Panc1 (cell line): ENCODE results near the gene TNFAIP8L3. TPM values are rescaled to one million over a fixed set of nuclear protein-coding genes. Genes with fewer than 3 reads are reported as not detected.

Experiments used
- ATAC-seq: fragments of 200-7000 bp; cut with Tn5 transposase; 2 replicates; pipeline ENCODE4 v1.9.1; 2020; ENCODE audit warnings: mild to moderate bottlenecking, moderate library complexity
- BruUV-seq: library from RNA; stranded (reverse); fragments of 400-500 nt; replicated peaks from 2 replicates; lab custom pipeline; 2021; lab: Mats Ljungman, UMichigan
- CTCF ChIA-PET: fragments of 300-600 bp; sonication (Branson Sonifier 250); formaldehyde crosslinking; loops from one replicate; lab custom pipeline; 2022; ENCODE audit warnings: antibody characterized with exemption; lab: Charles Lee
- POLR2A ChIA-PET: fragments of 300-600 bp; sonication (Branson Sonifier 250); formaldehyde crosslinking; loops from one replicate; lab custom pipeline; 2022; ENCODE audit warnings: antibody characterized with exemption; lab: Charles Lee
- DNase-seq: peaks from one replicate; pipeline ENCODE4 v3.0.0-alpha.2; 2010; ENCODE audit warnings: low read depth, low spot score
- H3K27ac ChIP-seq: 2 replicates; pipeline ENCODE4 v1.5.1; 2011; ENCODE audit warnings: mild to moderate bottlenecking, low read length, inconsistent platforms
- H3K27me3 ChIP-seq: fragments of 200-500 bp; sonication (Bioruptor generic); 2 replicates; pipeline ENCODE4 v1.6.0; 2014; ENCODE audit warnings: low read length, inconsistent platforms; ENCODE audit not compliant: control insufficient read depth, insufficient read depth
- H3K36me3 ChIP-seq: fragments of 200-500 bp; sonication (Bioruptor generic); 2 replicates; pipeline ENCODE4 v1.5.1; 2014; ENCODE audit warnings: inconsistent platforms, mild to moderate bottlenecking, low read length, moderate library complexity; ENCODE audit not compliant: control insufficient read depth, insufficient read depth
- H3K4me1 ChIP-seq: 2 replicates; pipeline ENCODE4 v1.5.1; 2011; ENCODE audit warnings: inconsistent platforms, mild to moderate bottlenecking, low read length, moderate library complexity; ENCODE audit not compliant: control insufficient read depth, insufficient read depth
- H3K4me3 ChIP-seq, 2 experiments: 2 replicates each; pipeline ENCODE4 v1.5.1; 2011 to 2012; ENCODE audit warnings: low read depth in 2 of 2, low read length in 2 of 2, mild to moderate bottlenecking in 2 of 2, inconsistent platforms in 1 of 2, moderate library complexity in 1 of 2
- H3K9me3 ChIP-seq: fragments of 200-500 bp; sonication (Bioruptor generic); 2 replicates; pipeline ENCODE4 v1.5.1; 2014; ENCODE audit warnings: low read depth, mild to moderate bottlenecking, inconsistent platforms, low read length, moderate library complexity; ENCODE audit not compliant: control insufficient read depth, insufficient read depth
- CTCF ChIP-seq: fragments of 450-650 bp; IDR thresholded peaks from 2 replicates; pipeline ENCODE4 v1.5.1; 2017; ENCODE audit warnings: mild to moderate bottlenecking
- POLR2AphosphoS5 ChIP-seq: IDR thresholded peaks from 2 replicates; pipeline ENCODE4 v1.6.1; 2012; ENCODE audit warnings: mild to moderate bottlenecking, low read depth, low read length, moderate library complexity
- REST ChIP-seq, 2 experiments: IDR thresholded peaks; 2 replicates each; pipeline ENCODE4 v1.6.1; 2011 to 2012; ENCODE audit warnings: low read depth in 2 of 2, control low read depth in 1 of 2, low read length in 1 of 2, mild to moderate bottlenecking in 1 of 2, moderate library complexity in 1 of 2; ENCODE audit not compliant: insufficient read depth in 1 of 2
- SIN3A ChIP-seq: IDR thresholded peaks from 2 replicates; pipeline ENCODE4 v1.6.1; 2012; ENCODE audit warnings: low read depth, mild to moderate bottlenecking, low read length, moderate library complexity, borderline replicate concordance; ENCODE audit not compliant: insufficient read depth
- TCF7L2 ChIP-seq: IDR thresholded peaks from 2 replicates; pipeline ENCODE4 v1.6.1; 2011; ENCODE audit warnings: mild to moderate bottlenecking, low read depth, low read length, inconsistent platforms
- in situ Hi-C: cut with HindIII; loops from 2 replicates; pipeline ENCODE4 v1.10.0; 2016; ENCODE audit warnings: low sequenced_read_pairs, low pct_unique_long_range_greater_than_20kb
- intact Hi-C: fragments of 100-400 bp; cut with micrococcal nuclease; formaldehyde crosslinking; loops from one replicate; pipeline ENCODE4 v1.10.0; 2022; ENCODE audit not compliant: unreplicated experiment
- total RNA-seq: library from RNA; stranded (reverse); gene quantifications from one replicate; pipeline ENCODE4 v1.2.1, GENCODE V29; 2021; ENCODE audit not compliant: unreplicated experiment

The TNFAIP8L3 gene
- total RNA-seq, 1 experiment from 2014 or later: 1.0 TPM

DNA sequence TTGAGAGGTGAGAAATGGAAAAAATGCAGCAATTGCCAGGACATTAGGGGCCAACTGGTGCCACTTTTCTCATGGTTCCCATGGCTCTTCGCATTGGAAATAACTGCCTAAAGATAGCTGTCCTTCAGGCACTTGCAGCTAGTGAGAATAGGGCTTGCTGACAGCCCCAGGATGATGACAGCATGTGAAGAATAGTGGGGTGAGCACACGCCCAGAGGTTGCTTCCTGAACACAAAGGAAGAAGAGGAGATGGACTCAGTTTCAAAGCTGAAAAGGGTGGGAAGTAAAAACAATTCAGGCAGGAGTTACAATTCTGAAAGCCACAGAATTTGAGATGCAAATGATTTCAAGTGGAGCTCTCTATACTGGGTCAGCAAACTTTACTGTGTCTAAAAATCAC, 45.6 kb downstream of the TNFAIP8L3 start:
- Histone ChIP-seq H3K9me3 (no peaks in the 10 kb centered on the region), H3K27me3 (no peaks in the 10 kb centered on the region), H3K4me3 (no peak overlapping the region), H3K27ac (no peak overlapping the region), H3K4me1 (no peaks in the 10 kb centered on the region), H3K36me3 (no peaks in the 10 kb centered on the region)
- DNase-seq (no peak), ATAC-seq (no peak)
- ChIA-PET POLR2A (interaction anchor here (0.6 kb wide), 1 partner anchor 10 kb away, joined by 8 read pairs; no protein-coding TSS in a partner anchor), CTCF (no interaction called here)
- TF ChIP-seq POLR2AphosphoS5: no peak
- no peak for TF ChIP-seq CTCF
- no peak for TF ChIP-seq REST (IDR thresholded peaks at IDR 0.05; ENCODE audit: insufficient read depth in 1 of 2, low read depth in 2 of 2, low read length in 1 of 2)
- TF ChIP-seq SIN3A: no peak
- TF ChIP-seq TCF7L2: no peak
- BruUV-seq: no TSS peak
- in situ Hi-C loops: no loop called here
- intact Hi-C loops: no loop called here

GRCh38 chr15:51048308-51048707, 46.4 kb downstream of the TNFAIP8L3 start:
- H3K36me3 ChIP-seq: no peaks in the 10 kb centered on the region
- CTCF ChIA-PET: interaction anchor here (0.6 kb wide), 1 partner anchor 17 kb away, joined by 3 read pairs; no protein-coding TSS in a partner anchor
- ATAC-seq: no peak

More at GRCh38 chr15:51048308-51048707, 46.4 kb downstream of the TNFAIP8L3 start:
- Histone ChIP-seq H3K9me3 (no peaks in the 10 kb centered on the region), H3K4me3 (no peak overlapping the region), H3K4me1 (no peaks in the 10 kb centered on the region), H3K27ac (no peak overlapping the region), H3K27me3 (no peaks in the 10 kb centered on the region)
- intact Hi-C loops (no loop called here), in situ Hi-C loops (no loop called here)
- TF ChIP-seq POLR2AphosphoS5: no peak
- no peak for TF ChIP-seq CTCF
- no peak for TF ChIP-seq SIN3A
- TF ChIP-seq REST (IDR thresholded peaks at IDR 0.05; ENCODE audit: insufficient read depth in 1 of 2, low read depth in 2 of 2, low read length in 1 of 2): no peak
- no peak for TF ChIP-seq TCF7L2
- DNase-seq: no peak
- POLR2A ChIA-PET: interaction anchor here (0.6 kb wide), 2 partner anchors 9 to 554 kb away, joined by 8 to 10 read pairs; no protein-coding TSS in a partner anchor
- no TSS peak for BruUV-seq
